Heart left ventricle (tissue), 13 donors: ENCODE data around the gene MYMK.

Experiments used
- CTCF ChIP-seq, 12 donors: fragments of 200-600 bp; sonication (generic) in 4 of 12; IDR thresholded peaks; one replicate each; pipeline versions ENCODE4 v1.5.0 to v1.8.0; 2018 to 2022; ENCODE audit warnings: antibody characterized with exemption in 12 of 12, mild to moderate bottlenecking in 5 of 12
- POLR2A ChIP-seq, 2 donors: fragments of 450-650 bp; IDR thresholded peaks; one replicate each; pipeline ENCODE4 v1.6.1; 2017; ENCODE audit warnings: antibody characterized with exemption in 2 of 2, mild to moderate bottlenecking in 2 of 2, moderate library complexity in 2 of 2
- donor health status: ischemic (EF 13 %, LVEDD 7.1; RV severe dilation, severe dysfunction).
- donor health status: DM: no; HTN: yes; CAD: no.
- donor health status: DM: no; HTN: no; CAD: no.
- donor health status: ischemic (EF 25% LVEDD 6.9; RV normal size, moderate dysfunction).
- donor health status: ischemic (EF 25% LVEDD 5.7; RV mildly dilated, moderate dysfunction).
- donor health status: ischemic (EF 35%, LVEDD 5.7; RV mildly dilated, moderate dysfunction).
- donor health status: nonischemic (EF 11% LVEDD 7.7; RV severe dilation, severe dysfunction).
- donor health status: DM: yes; HTN: yes; CAD: no.
- donor health status: PGD.
- donor health status: ischemic (EF 29% LVEDD 5.4; RV normal size, mild dysfunction).
- donor health status: nonischemic (EF 23%, LVEDD 6.1; RV moderate dilation, normal function).

- TF ChIP-seq CTCF (IDR thresholded peaks at IDR 0.05) (no peak), POLR2A (IDR thresholded peaks at IDR 0.05) (no peak)
These were observed 2.5 kb downstream of the MYMK start for GRCh38 chr9:133522073-133522910.
